GM12892 (cell line): ENCODE data around the gene MYL7.

Experiments used
- POLR2A ChIP-seq: IDR thresholded peaks from 2 replicates; pipeline ENCODE4 v1.6.1; 2011; ENCODE audit warnings: low read depth, low read length, control low read depth
- POLR2AphosphoS5 ChIP-seq: IDR thresholded peaks from 2 replicates; pipeline ENCODE4 v1.6.1; 2011; ENCODE audit warnings: low read depth, low read length, control low read depth

- TF ChIP-seq POLR2AphosphoS5 (no peak), POLR2A (no peak)
Measured at GRCh38 chr7:44096326-44096881, 44.7 kb downstream of the MYL7 start.
